Measurements from ENCODE around the gene CWC25. TPM values are rescaled to one million over a fixed set of nuclear protein-coding genes. Genes with fewer than 3 reads are reported as not detected.

The CWC25 gene
- total RNA-seq, result 10 to 100 TPM; 21.7 to 26.5 (median 25.6) TPM
- long read RNA-seq, donor 1, transcript CWC25-202 (10 exons, 3,234 nt), result major isoform, 12 of 22 reads
- long read RNA-seq, donor 1, partial matches to known transcripts, result 7 of 22 reads
- long read RNA-seq, donor 1, other reads (novel, unspliced or antisense), result 3 of 22 reads
- long read RNA-seq, donor 2, partial matches to known transcripts, result 7 of 9 reads
- long read RNA-seq, donor 2, other reads (novel, unspliced or antisense), result 2 of 9 reads

DNA sequence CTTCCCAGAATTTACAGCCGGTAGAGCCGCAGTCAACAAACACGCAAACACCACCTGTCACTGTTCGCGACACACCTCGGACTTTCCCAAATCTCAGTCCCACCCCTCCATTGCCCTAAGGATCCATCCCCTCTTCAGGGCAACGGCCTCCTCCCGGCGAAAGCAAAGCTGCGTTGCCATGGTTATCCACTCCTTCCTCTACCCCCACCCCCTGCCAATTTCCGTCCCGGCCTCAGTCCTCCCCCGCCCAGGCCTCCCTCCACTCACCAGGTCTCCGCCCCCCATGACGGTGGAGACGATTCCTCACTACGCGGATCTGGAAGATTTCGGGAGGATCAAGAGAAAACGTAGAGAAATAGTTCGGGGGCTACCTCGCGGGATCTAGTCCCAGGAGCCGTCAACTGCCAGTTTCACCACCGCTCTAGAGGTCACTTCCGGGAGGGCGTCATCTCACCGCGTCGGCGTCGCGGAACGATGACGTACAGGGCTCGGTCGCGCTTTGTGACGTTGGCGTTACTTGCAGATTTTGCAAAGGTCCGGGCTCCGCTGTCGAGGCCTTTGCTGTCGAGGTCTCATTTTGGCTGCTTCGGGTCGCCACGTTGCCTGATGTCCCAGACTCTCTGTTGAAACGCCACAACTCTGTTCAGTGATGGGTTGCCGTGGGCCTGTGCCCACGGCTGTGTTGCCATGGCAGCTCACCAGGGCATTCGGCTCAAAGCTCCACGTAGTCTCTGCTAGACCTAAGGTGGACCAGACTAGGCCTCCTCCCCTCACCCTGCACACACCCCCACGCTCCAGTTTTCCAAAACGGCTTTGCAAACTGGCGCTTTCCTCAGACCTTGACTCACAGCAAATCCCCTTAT lies at the start of gene CWC25:
CWC25 (minus strand) TSS at position 423 of the 863 bp plus-strand sequence; CDS start at position 285, 138 bp downstream.
- TF ChIP-seq CTCF (IDR thresholded peaks at IDR 0.05), result no peak
- H3K36me3 ChIP-seq (ENCODE audit: low read depth), result peaks cover 3% of the 10 kb centered on the region
- peak within 1 kb of the TSS; percentile 83 for H3K4me3 ChIP-seq
- H3K9me3 ChIP-seq, result no peaks in the 10 kb centered on the region
- intact Hi-C loops (cut with DNase I, micrococcal nuclease), result no loop called here
- peaks cover 9% of the 10 kb centered on the region for H3K4me1 ChIP-seq (ENCODE audit: low read depth)
- DNase-seq (peak; percentile 95 to 99 (median 99)), ATAC-seq (peak; percentile 99)

- no peak overlapping the region for H3K4me3 ChIP-seq
- peaks cover 58% of the 10 kb centered on the region for H3K4me1 ChIP-seq (ENCODE audit: low read depth)
- peaks cover 2% of the 10 kb centered on the region for H3K36me3 ChIP-seq (ENCODE audit: low read depth)
- DNase-seq, result no peak
- no peak for ATAC-seq
- H3K9me3 ChIP-seq, result no peaks in the 10 kb centered on the region
- intact Hi-C loops (cut with DNase I, micrococcal nuclease), result no loop called here
- TF ChIP-seq CTCF (IDR thresholded peaks at IDR 0.05), result no peak
Observed at GRCh38 chr17:38873640-38874380, 48.7 kb upstream of the CWC25 start.

- Histone ChIP-seq H3K4me1 (ENCODE audit: low read depth) (peaks cover 59% of the 10 kb centered on the region), H3K4me3 (no peak overlapping the region), H3K36me3 (ENCODE audit: low read depth) (no peaks in the 10 kb centered on the region), H3K9me3 (no peaks in the 10 kb centered on the region)
- intact Hi-C loops (cut with DNase I, micrococcal nuclease), result no loop called here
- ATAC-seq (no peak), DNase-seq (no peak)
- no peak for TF ChIP-seq CTCF (IDR thresholded peaks at IDR 0.05)
Observed at GRCh38 chr17:38872671-38873385, 47.7 kb upstream of the CWC25 start.

DNA sequence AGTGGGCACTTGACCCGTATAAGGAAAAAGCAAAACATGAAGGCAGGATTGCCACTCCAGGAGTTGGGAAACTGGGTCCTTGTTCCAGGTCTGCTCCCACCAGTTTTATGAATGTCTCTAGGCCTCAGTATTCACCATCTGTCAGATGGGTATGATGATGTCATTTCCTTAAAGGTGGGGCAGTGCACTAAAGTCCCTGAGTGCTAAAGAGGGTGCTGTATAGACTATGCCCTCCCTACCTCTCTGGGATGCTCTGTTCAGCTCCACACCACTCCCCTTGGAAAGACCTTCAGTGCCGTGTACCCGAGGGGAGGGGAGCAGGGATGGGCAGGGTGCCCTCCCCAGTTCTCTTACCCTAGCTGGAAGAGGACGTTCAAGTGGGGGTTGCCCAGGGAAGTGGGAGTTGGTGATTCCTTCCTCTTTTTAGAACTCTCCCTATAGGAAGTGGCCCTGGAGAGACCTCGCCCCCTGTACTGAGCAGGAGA lies 46.9 kb upstream of the CWC25 start:
- intact Hi-C loops (cut with DNase I, micrococcal nuclease), result no loop called here
- DNase-seq (no peak), ATAC-seq (no peak)
- Histone ChIP-seq H3K4me3 (no peak overlapping the region), H3K9me3 (no peaks in the 10 kb centered on the region), H3K4me1 (ENCODE audit: low read depth) (peaks cover 55% of the 10 kb centered on the region), H3K36me3 (ENCODE audit: low read depth) (no peaks in the 10 kb centered on the region)
- TF ChIP-seq CTCF (IDR thresholded peaks at IDR 0.05), result no peak
